IPS DF 4.7 (cell line): Measurements from ENCODE around the gene VAV2.

Experiments used
- DNase-seq: peaks from one replicate; pipeline ENCODE4 v3.0.0-alpha.2; 2013; ENCODE audit warnings: low spot score; ENCODE audit errors: extremely low read depth

Gene VAV2

GRCh38 chr9:133713960-133714495, 278.1 kb downstream of the VAV2 start:
- DNase-seq = no peak

- no peak for DNase-seq
Observed at GRCh38 chr9:133713150-133713959, 278.8 kb downstream of the VAV2 start.

- no peak for DNase-seq
Observed at GRCh38 chr9:133712221-133713100, 279.7 kb downstream of the VAV2 start.
